H1 (cell line): ENCODE data around the gene WDR64. TPM values are rescaled to one million over a fixed set of nuclear protein-coding genes. Genes with fewer than 3 reads are reported as not detected.

Source experiments
- CTCF ChIA-PET: fragments of 300-600 bp; sonication (Branson Sonifier 250); formaldehyde crosslinking; loops from one replicate; lab custom pipeline; 2021; ENCODE audit not compliant: partially characterized antibody; lab: Charles Lee
- POLR2A ChIA-PET: fragments of 300-600 bp; sonication (Branson Sonifier 250); formaldehyde crosslinking; loops from one replicate; lab custom pipeline; 2021; ENCODE audit warnings: inconsistent platforms; ENCODE audit not compliant: partially characterized antibody; lab: Charles Lee
- DNase-seq, 2 experiments: peaks; one replicate each; pipeline versions ENCODE4 v3.0.0 to v3.0.0-alpha.2; 2010 to 2022; ENCODE audit warnings: low spot score in 2 of 2, low read depth in 1 of 2, mixed read lengths in 1 of 2
- FAIRE-seq: peaks from 2 replicates; lab custom pipeline; 2011; peaks lifted over from hg19 to GRCh38; lab: Jason Lieb, UNC
- H2AFZ ChIP-seq: 2 replicates; pipeline ENCODE4 v1.8.1; 2012; ENCODE audit warnings: low read length, inconsistent platforms
- H2AK5ac ChIP-seq: 2 replicates; pipeline ENCODE4 v1.6.1; 2013; ENCODE audit warnings: low read depth, low read length
- H2BK120ac ChIP-seq: replicated peaks from 2 replicates; pipeline ENCODE3; 2013; ENCODE audit warnings: low read depth, low read length, inconsistent platforms
- H2BK12ac ChIP-seq: 2 replicates; pipeline ENCODE4 v1.6.1; 2013; ENCODE audit warnings: low read depth, low read length
- H2BK15ac ChIP-seq: 2 replicates; pipeline ENCODE4 v1.6.1; 2013; ENCODE audit warnings: low read length
- H2BK20ac ChIP-seq: 2 replicates; pipeline ENCODE4 v1.6.1; 2013; ENCODE audit warnings: low read length
- H2BK5ac ChIP-seq: 2 replicates; pipeline ENCODE4 v1.6.1; 2013; ENCODE audit warnings: low read depth, low read length
- H3K14ac ChIP-seq: 2 replicates; pipeline ENCODE4 v1.6.1; 2013; ENCODE audit warnings: inconsistent platforms; ENCODE audit not compliant: insufficient read length
- H3K18ac ChIP-seq: 2 replicates; pipeline ENCODE4 v1.6.1; 2013; ENCODE audit warnings: low read length; ENCODE audit errors: extremely low read depth
- H3K23ac ChIP-seq: 2 replicates; pipeline ENCODE4 v1.6.1; 2013; ENCODE audit warnings: inconsistent platforms; ENCODE audit not compliant: insufficient read length
- H3K23me2 ChIP-seq: 2 replicates; pipeline ENCODE4 v1.6.1; 2013; ENCODE audit warnings: low read depth, low read length
- H3K27ac ChIP-seq: 2 replicates; pipeline ENCODE4 v1.6.1; 2011; ENCODE audit warnings: low read depth, low read length, inconsistent platforms
- H3K27me3 ChIP-seq, 4 experiments: replicated peaks in 1 of 4; 1 replicate in 1 of 4; 2 replicates in 3 of 4; pipeline versions ENCODE4 v1.6.1 to v1.8.1; 2011 to 2013; ENCODE audit warnings: low read length in 3 of 4, mild to moderate bottlenecking in 3 of 4, inconsistent platforms in 2 of 4, mixed read lengths in 2 of 4, moderate library complexity in 1 of 4; ENCODE audit not compliant: control insufficient read depth in 3 of 4, insufficient read depth in 3 of 4; ENCODE audit errors: extremely low read depth in 1 of 4
- H3K36me3 ChIP-seq, 4 experiments: 2 replicates each; pipeline versions ENCODE4 v1.6.1 to v1.8.1; 2011 to 2013; ENCODE audit warnings: mild to moderate bottlenecking in 4 of 4, low read length in 3 of 4, moderate library complexity in 2 of 4, control low read depth in 1 of 4, inconsistent platforms in 1 of 4; ENCODE audit not compliant: insufficient read depth in 4 of 4, control insufficient read depth in 2 of 4
- H3K4ac ChIP-seq: replicated peaks from 2 replicates; pipeline ENCODE3; 2013; ENCODE audit warnings: low read length, low read depth, mixed read lengths, inconsistent platforms; ENCODE audit not compliant: insufficient read length
- H3K4me1 ChIP-seq, 4 experiments: replicated peaks in 1 of 4; 1 replicate in 1 of 4; 2 replicates in 3 of 4; pipeline versions ENCODE4 v1.6.1 to v1.8.1; 2011 to 2013; ENCODE audit warnings: low read length in 3 of 4, inconsistent platforms in 2 of 4, mixed read lengths in 1 of 4; ENCODE audit not compliant: insufficient read depth in 4 of 4, control insufficient read depth in 3 of 4
- H3K4me2 ChIP-seq, 2 experiments: 2 replicates each; pipeline versions ENCODE4 v1.6.1 to v1.8.1; 2011 to 2013; ENCODE audit warnings: low read depth in 2 of 2, low read length in 2 of 2, control low read depth in 1 of 2, inconsistent platforms in 1 of 2, mild to moderate bottlenecking in 1 of 2; ENCODE audit not compliant: insufficient read depth in 1 of 2
- H3K4me3 ChIP-seq, 4 experiments: fragments of 200-600, 300-600 bp in 1 of 4; sonication (generic), shearing (Covaris generic), sonication (Bioruptor Twin) in 1 of 4; 2 replicates each; pipeline versions ENCODE4 v1.5.1 to v1.8.1; 2011 to 2016; ENCODE audit warnings: low read length in 4 of 4, low read depth in 3 of 4, control low read depth in 2 of 4, inconsistent platforms in 2 of 4, mild to moderate bottlenecking in 2 of 4, mixed read lengths in 1 of 4, moderate library complexity in 1 of 4; ENCODE audit not compliant: insufficient read depth in 2 of 4; ENCODE audit errors: extremely low read depth in 1 of 4
- H3K56ac ChIP-seq: replicated peaks from 2 replicates; pipeline ENCODE3; 2013; ENCODE audit warnings: low read depth, mild to moderate bottlenecking, mixed read lengths, low read length, inconsistent platforms; ENCODE audit not compliant: insufficient read length
- H3K79me1 ChIP-seq: 2 replicates; pipeline ENCODE4 v1.6.1; 2013; ENCODE audit warnings: low read depth, low read length, control low read depth
- H3K79me2 ChIP-seq, 2 experiments: 2 replicates each; pipeline versions ENCODE4 v1.6.1 to v1.8.1; 2012 to 2013; ENCODE audit warnings: low read length in 2 of 2, mild to moderate bottlenecking in 2 of 2, inconsistent platforms in 1 of 2; ENCODE audit not compliant: insufficient read depth in 2 of 2, control insufficient read depth in 1 of 2
- H3K9ac ChIP-seq, 4 experiments: replicated peaks in 1 of 4; 1 replicate in 1 of 4; 2 replicates in 3 of 4; pipeline versions ENCODE4 v1.6.1 to v1.8.1; 2011 to 2013; ENCODE audit warnings: low read depth in 3 of 4, low read length in 3 of 4, control low read depth in 2 of 4, mild to moderate bottlenecking in 2 of 4, moderate library complexity in 2 of 4, inconsistent platforms in 1 of 4; ENCODE audit errors: extremely low read depth in 1 of 4
- H3K9me3 ChIP-seq, 2 experiments: 2 replicates each; pipeline versions ENCODE4 v1.6.1 to v1.8.1; 2012 to 2013; ENCODE audit warnings: mild to moderate bottlenecking in 2 of 2, moderate library complexity in 2 of 2, control low read depth in 1 of 2, inconsistent platforms in 1 of 2, low read depth in 1 of 2, low read length in 1 of 2, mixed read lengths in 1 of 2; ENCODE audit not compliant: insufficient read depth in 2 of 2
- H4K20me1 ChIP-seq, 2 experiments: replicated peaks in 1 of 2; 2 replicates each; pipeline versions ENCODE3 to v1.8.1; 2011 to 2013; ENCODE audit warnings: inconsistent platforms in 2 of 2, low read length in 2 of 2, mild to moderate bottlenecking in 1 of 2; ENCODE audit not compliant: insufficient read depth in 2 of 2, control insufficient read depth in 1 of 2
- H4K5ac ChIP-seq: 2 replicates; pipeline ENCODE4 v1.6.1; 2013; ENCODE audit warnings: low read length, low read depth, mixed read lengths, inconsistent platforms; ENCODE audit not compliant: insufficient read length
- H4K8ac ChIP-seq: 2 replicates; pipeline ENCODE4 v1.8.0; 2013; ENCODE audit warnings: mild to moderate bottlenecking, moderate library complexity, low read length, inconsistent platforms; ENCODE audit not compliant: insufficient read depth; ENCODE audit errors: extremely low read depth
- H4K91ac ChIP-seq: replicated peaks from 2 replicates; pipeline ENCODE3; 2013; ENCODE audit warnings: low read length, mixed read lengths, inconsistent platforms; ENCODE audit not compliant: insufficient read length
- BACH1 ChIP-seq: IDR thresholded peaks from 2 replicates; pipeline ENCODE4 v1.6.1; 2012; ENCODE audit warnings: low read length, improper control_type of control experiment
- CBX8 ChIP-seq: fragments of 300-800, 300-1000 bp; sonication (generic); IDR thresholded peaks from 2 replicates; pipeline ENCODE4 v1.7.1; 2016; ENCODE audit warnings: low read depth, low read length, borderline replicate concordance
- GTF2F1 ChIP-seq: IDR thresholded peaks from 2 replicates; pipeline ENCODE4 v1.6.1; 2012; ENCODE audit warnings: low read depth, low read length, improper control_type of control experiment, borderline replicate concordance
- MAX ChIP-seq: IDR thresholded peaks from 2 replicates; pipeline ENCODE4 v1.6.1; 2012; ENCODE audit warnings: inconsistent platforms
- SUZ12 ChIP-seq: fragments of 200-600 bp; sonication (generic); IDR thresholded peaks from 2 replicates; pipeline ENCODE4 v1.6.1; 2012; ENCODE audit warnings: mild to moderate bottlenecking, inconsistent platforms, low read length, moderate library complexity, mixed read lengths
- WGBS, 2 experiments: shearing (Covaris generic) in 1 of 2; methylation state at CpG; one replicate each; pipeline versions ENCODE4 v1.1.6 to v1.1.7; 2013 to 2015; ENCODE audit warnings: low lambda C conversion rate in 2 of 2, mixed read lengths in 2 of 2, inconsistent platforms in 1 of 2, low coverage in 1 of 2, missing lambda C conversion rate in 1 of 2; ENCODE audit not compliant: insufficient replicate concordance in 2 of 2, insufficient coverage in 1 of 2, insufficient read length in 1 of 2; ENCODE audit errors: extremely low coverage in 1 of 2, missing lambda C conversion rate in 1 of 2; 5-methylcytosine and 5-hydroxymethylcytosine counted together
- polyA plus RNA-seq, 7 experiments: library from polyadenylated mRNA; depleted of rRNA in 3 of 7; stranded (reverse) in 5 of 7; unstranded in 2 of 7; fragments of >200 nt in 5 of 7; fragments of 200-250 nt in 2 of 7; gene quantifications; 1 replicate in 5 of 7; 2 replicates in 1 of 7; 4 replicates in 1 of 7; pipeline versions ENCODE4 v1.2.1 to v1.2.3, GENCODE V29; 2011 to 2013; ENCODE audit warnings: missing spikeins in 2 of 7, mixed read lengths in 2 of 7
- total RNA-seq: library from RNA; stranded (reverse); fragmentation: NEBNext Ultra II Directional; extraction: Animal tissue kit (Norgen Biotek cat#: 25700); gene quantifications from 2 replicates; pipeline ENCODE4 v1.2.1, GENCODE V29; 2021

WDR64 gene
- total and polyA plus RNA-seq, 2 of the 8 experiments (the other 6 are each of a cell fraction or from before 2014, with no cell fraction given): 0.02 TPM; not detected in 1

DNA sequence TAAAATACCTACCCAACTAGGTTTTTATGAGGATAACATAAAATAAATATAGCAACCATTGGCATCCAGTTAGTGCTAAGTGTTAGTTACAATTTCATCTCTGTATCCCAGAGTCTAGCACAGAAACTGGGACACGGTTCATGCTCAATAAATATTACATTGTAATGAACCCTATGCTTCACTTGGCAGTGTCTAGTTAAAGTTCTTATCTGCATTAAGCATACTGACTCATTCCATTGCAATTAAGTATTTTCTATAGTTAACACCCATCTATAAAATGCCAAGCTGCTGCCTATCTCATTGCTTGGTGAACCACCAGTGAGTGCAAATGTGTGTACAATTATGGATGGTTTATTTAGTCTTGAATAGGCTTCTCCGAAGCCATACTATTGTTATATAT is 27.1 kb upstream of the WDR64 start:
- no peak overlapping the region for H3K18ac ChIP-seq
- H3K27me3 ChIP-seq: no peaks in the 10 kb centered on the region
- H3K4me1 ChIP-seq: peaks cover 0 to 3% (median 0%) of the 10 kb centered on the region in 4 experiments; a peak in 3 of 7 replicates
- no peak for DNase-seq
- peaks cover 0 to 2% of the 10 kb centered on the region in 2 experiments for H4K20me1 ChIP-seq
- H2AFZ ChIP-seq: no peak overlapping the region
- H3K9me3 ChIP-seq: no peaks in the 10 kb centered on the region
- no peak overlapping the region for H3K27ac ChIP-seq
- TF ChIP-seq GTF2F1 (no peak), BACH1 (no peak), MAX (no peak), SUZ12 (no peak), CBX8 (no peak)
- TF ChIP-seq, all 59 proteins: peak for 0
- ChIA-PET POLR2A (no interaction called here), CTCF (interaction anchor here (6.5 kb wide), 1 partner anchor 14 kb away, joined by 43 read pairs; no protein-coding TSS in a partner anchor)
- H2BK15ac ChIP-seq: no peak overlapping the region
- no peak overlapping the region for H3K23ac ChIP-seq
- H4K8ac ChIP-seq: no peak overlapping the region
- H3K14ac ChIP-seq: no peak overlapping the region
- H2BK120ac ChIP-seq: no peak overlapping the region
- no peak overlapping the region for H3K9ac ChIP-seq
- 0 out of 4 replicates have a peak, but pooled peaks cover 0 to 4% of the 10 kb centered on the region in 2 experiments for H3K79me2 ChIP-seq
- no peak overlapping the region for H4K91ac ChIP-seq
- no peaks in the 10 kb centered on the region for H3K23me2 ChIP-seq
- H3K4me2 ChIP-seq: no peak overlapping the region
- H2BK5ac ChIP-seq: no peak overlapping the region
- no peak for FAIRE-seq
- H4K5ac ChIP-seq: no peak overlapping the region
- H3K36me3 ChIP-seq: peaks cover 0 to 6% (median 0%) of the 10 kb centered on the region in 4 experiments; a peak in 1 of 8 replicates
- no peak overlapping the region for H2BK12ac ChIP-seq
- H3K4me3 ChIP-seq: no peak overlapping the region
- no peaks in the 10 kb centered on the region for H3K79me1 ChIP-seq
- no peak overlapping the region for H3K56ac ChIP-seq
- H2BK20ac ChIP-seq: no peak overlapping the region
- no peak overlapping the region for H3K4ac ChIP-seq
- WGBS, 2 experiments: 90% methylated on average over 2 of the region's 2 CpGs; no CpG with 5 or more reads in 1 of the 2 experiments
- no peak overlapping the region for H2AK5ac ChIP-seq
